Hepatic stellate cell (primary cell): Measurements from ENCODE around the gene R3HDM2.

Experiments used
- DNase-seq: peaks from one replicate; pipeline ENCODE4 v3.0.0; 2011; ENCODE audit warnings: low spot score

The R3HDM2 gene

GRCh38 chr12:57240066-57240921, 190.5 kb downstream of the R3HDM2 start:
- DNase-seq, result peak; percentile 75

GRCh38 chr12:57239587-57240065, 191.2 kb downstream of the R3HDM2 start:
- no peak for DNase-seq

- DNase-seq, result peak; percentile 95
Measured at GRCh38 chr12:57238854-57239554, 191.8 kb downstream of the R3HDM2 start.

GRCh38 chr12:57237932-57238853, 192.7 kb downstream of the R3HDM2 start:
- DNase-seq, result no peak

- no peak for DNase-seq
Measured at GRCh38 chr12:57237596-57237931, 193.3 kb downstream of the R3HDM2 start.

- DNase-seq, result no peak
Measured at GRCh38 chr12:57236925-57237595, 193.8 kb downstream of the R3HDM2 start.

- DNase-seq, result no peak
Measured at GRCh38 chr12:57236201-57236924, 194.5 kb downstream of the R3HDM2 start.

GRCh38 chr12:57235728-57236131, 195.1 kb downstream of the R3HDM2 start:
- no peak for DNase-seq

GRCh38 chr12:57235017-57235727, 195.7 kb downstream of the R3HDM2 start:
- peak; percentile 84 for DNase-seq

GRCh38 chr12:57234571-57235016, 196.2 kb downstream of the R3HDM2 start:
- DNase-seq, result no peak

- no peak for DNase-seq
Measured at GRCh38 chr12:57234233-57234570, 196.6 kb downstream of the R3HDM2 start.

- DNase-seq, result peak; percentile 79
Measured at GRCh38 chr12:57233357-57234232, 197.2 kb downstream of the R3HDM2 start.

- DNase-seq, result no peak
Measured at GRCh38 chr12:57232156-57232756, 198.6 kb downstream of the R3HDM2 start.

GRCh38 chr12:57231276-57232021, 199.4 kb downstream of the R3HDM2 start:
- no peak for DNase-seq

- DNase-seq, result no peak
Measured at GRCh38 chr12:57230381-57231155, 200.3 kb downstream of the R3HDM2 start.

GRCh38 chr12:57229634-57230380, 201.0 kb downstream of the R3HDM2 start, which contains the start of gene SHMT2:
SHMT2 (plus strand) TSS chr12:57229711; CDS start chr12:57229779, 68 bp downstream.
- peak; percentile 100 for DNase-seq
